ENCODE data around the gene SPECC1.
A peak's percentile ranks its signal among the peaks of the same experiment; 100 is the strongest.

The SPECC1 gene

DNA sequence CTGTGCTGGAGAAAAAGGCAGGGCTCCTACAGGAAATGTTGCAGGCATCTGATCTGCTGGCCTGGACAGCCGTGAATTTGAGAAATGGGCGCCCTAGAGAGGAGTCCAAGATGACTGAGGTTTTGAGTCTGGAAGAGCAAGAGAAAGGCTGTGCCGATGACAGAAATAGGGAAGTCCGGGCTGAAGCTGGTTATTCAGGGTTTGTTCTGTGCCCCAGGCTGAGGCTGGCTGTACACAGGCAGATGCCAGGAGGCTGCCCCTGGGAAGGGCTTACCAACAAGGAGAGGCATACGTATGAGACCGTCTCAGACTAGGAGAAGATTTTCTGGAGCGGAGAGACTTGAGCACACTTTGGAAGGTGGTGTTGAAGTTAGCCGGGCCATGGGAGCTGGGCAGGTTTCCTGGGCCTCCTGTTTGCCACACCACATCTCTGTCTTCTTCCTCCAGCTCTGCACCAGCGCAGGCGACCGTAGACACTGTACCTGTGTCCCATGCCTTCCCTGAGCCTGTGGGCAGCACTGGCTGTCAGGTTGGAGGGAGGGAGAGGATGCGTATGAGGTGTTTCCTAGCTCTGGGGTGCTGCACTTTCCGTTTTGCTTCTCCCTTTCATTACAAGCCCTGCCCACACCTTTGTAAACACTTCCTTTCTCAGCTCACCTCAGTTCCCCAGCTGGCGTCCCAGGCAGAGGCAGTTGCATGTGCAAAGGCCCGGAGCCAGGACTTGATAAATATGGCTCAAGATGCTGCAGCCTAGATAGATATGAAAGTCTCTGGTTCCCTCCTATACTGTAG is 80.8 kb downstream of the SPECC1 start:
- TF ChIP-seq, protein P1, sequence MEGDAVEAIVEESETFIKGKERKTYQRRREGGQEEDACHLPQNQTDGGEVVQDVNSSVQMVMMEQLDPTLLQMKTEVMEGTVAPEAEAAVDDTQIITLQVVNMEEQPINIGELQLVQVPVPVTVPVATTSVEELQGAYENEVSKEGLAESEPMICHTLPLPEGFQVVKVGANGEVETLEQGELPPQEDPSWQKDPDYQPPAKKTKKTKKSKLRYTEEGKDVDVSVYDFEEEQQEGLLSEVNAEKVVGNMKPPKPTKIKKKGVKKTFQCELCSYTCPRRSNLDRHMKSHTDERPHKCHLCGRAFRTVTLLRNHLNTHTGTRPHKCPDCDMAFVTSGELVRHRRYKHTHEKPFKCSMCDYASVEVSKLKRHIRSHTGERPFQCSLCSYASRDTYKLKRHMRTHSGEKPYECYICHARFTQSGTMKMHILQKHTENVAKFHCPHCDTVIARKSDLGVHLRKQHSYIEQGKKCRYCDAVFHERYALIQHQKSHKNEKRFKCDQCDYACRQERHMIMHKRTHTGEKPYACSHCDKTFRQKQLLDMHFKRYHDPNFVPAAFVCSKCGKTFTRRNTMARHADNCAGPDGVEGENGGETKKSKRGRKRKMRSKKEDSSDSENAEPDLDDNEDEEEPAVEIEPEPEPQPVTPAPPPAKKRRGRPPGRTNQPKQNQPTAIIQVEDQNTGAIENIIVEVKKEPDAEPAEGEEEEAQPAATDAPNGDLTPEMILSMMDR (IDR thresholded peaks at IDR 0.05; ENCODE audit: control insufficient read depth, extremely low read depth, insufficient read depth), result no peak
- DNase-seq (ENCODE audit: low read depth), result no peak
- H3K4me3 ChIP-seq (ENCODE audit: low read depth, low read length), result no peak overlapping the region

DNA sequence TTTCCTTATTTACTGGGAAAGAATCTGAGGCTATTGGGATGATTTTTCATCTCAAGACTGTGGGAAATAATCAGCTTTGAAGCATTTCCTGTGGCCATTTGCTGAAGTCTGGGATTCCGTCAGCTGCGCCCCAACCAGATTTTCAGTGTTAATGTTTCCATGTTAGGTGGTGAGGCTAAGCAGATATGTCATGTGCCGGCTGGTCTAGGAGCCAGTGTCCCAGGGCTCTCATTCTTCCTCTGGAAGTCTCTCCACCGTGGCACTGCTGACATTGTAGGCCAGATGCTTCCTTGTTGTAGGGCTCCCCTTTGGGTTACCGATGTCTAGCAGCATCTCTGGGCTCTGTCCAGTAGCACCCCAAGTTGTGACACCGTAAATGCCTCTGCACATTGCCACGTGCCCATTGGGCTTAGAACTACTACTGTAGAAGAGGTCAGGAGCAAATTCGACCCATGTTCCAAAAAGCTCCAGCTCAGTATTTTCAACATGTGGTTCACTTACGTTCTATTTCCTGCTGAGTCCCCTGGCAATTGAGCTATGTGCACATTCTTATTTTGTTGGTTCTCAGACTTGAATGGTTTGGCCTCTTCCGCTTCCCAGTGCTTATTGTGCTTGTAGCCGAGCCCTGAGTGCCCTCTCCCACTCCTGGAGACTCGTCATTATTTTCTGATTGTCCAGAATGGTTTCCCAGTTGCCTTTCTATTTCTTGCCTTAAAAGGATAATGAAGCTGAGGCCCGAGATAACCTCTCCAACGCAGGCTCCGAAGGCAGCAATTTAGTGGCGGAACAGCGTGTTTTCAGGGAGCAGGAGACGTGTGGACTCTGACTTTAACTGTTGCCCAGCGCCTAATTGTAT is 82.2 kb downstream of the SPECC1 start:
- TF ChIP-seq, protein P1 (IDR thresholded peaks at IDR 0.05; ENCODE audit: control insufficient read depth, extremely low read depth, insufficient read depth), result no peak
- H3K4me3 ChIP-seq (ENCODE audit: low read depth, low read length), result no peak overlapping the region
- DNase-seq (ENCODE audit: low read depth), result no peak

DNA sequence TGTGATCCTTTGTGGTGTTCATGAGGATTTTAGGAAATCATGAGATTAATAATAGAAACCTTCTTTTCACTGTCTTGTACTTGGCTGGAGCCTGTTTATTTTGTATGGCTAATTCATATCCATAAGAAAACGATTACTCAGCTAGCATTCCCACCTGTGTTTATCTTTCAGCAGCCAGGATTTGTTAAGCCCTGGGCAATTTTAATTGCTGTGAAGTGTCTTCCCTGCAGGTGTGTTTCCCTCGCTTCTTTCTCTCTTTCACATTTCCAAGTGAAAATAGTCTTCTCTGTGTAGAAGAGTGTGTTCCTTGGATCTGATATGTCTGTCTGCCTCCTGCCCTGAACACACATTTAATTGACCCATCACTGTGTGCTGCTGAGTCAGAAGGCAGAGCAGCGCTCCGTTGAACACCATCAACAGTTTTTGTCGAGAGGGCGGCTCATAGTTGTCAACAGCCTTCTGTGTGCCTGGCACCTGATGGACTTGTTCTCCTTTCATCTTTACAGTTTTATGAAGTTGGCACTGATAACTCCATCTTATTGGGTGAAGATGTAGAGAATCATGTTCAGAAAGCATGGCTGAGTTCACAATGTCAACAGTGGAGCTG is 83.2 kb downstream of the SPECC1 start:
- TF ChIP-seq, protein P1 (IDR thresholded peaks at IDR 0.05; ENCODE audit: control insufficient read depth, extremely low read depth, insufficient read depth), result no peak
- H3K4me3 ChIP-seq (ENCODE audit: low read depth, low read length), result no peak overlapping the region
- no peak for DNase-seq (ENCODE audit: low read depth)

GRCh38 chr17:20092973-20093626 is 83.9 kb downstream of the SPECC1 start:
- no peak overlapping the region for H3K4me3 ChIP-seq (ENCODE audit: low read depth, low read length)
- DNase-seq (ENCODE audit: low read depth), result no peak
- TF ChIP-seq, protein P1 (IDR thresholded peaks at IDR 0.05; ENCODE audit: control insufficient read depth, extremely low read depth, insufficient read depth), result no peak

- no peak overlapping the region for H3K4me3 ChIP-seq (ENCODE audit: low read depth, low read length)
- TF ChIP-seq, protein P1 (IDR thresholded peaks at IDR 0.05; ENCODE audit: control insufficient read depth, extremely low read depth, insufficient read depth), result no peak
Measured at GRCh38 chr17:20094777-20095176, 85.6 kb downstream of the SPECC1 start.

GRCh38 chr17:20095336-20096080 is 86.3 kb downstream of the SPECC1 start:
- no peak for DNase-seq (ENCODE audit: low read depth)
- TF ChIP-seq, protein P1 (IDR thresholded peaks at IDR 0.05; ENCODE audit: control insufficient read depth, extremely low read depth, insufficient read depth), result peak; percentile 33; the same call in 1 of the 2 replicates
- H3K4me3 ChIP-seq (ENCODE audit: low read depth, low read length), result no peak overlapping the region

More at GRCh38 chr17:20094777-20095176, 85.6 kb downstream of the SPECC1 start:
- DNase-seq (ENCODE audit: low read depth), result no peak
